Measurements from ENCODE around the gene ITFG2. TPM values are rescaled to one million over a fixed set of nuclear protein-coding genes. Genes with fewer than 3 reads are reported as not detected.
"Not testable (repeated sequence)": the region's sequence is repeated elsewhere in the genome, so short reads cannot be mapped to it uniquely, and the experiment has no call there.

The ITFG2 gene
- total RNA-seq, 4 donors from 2014 or later: 11.9 to 29.0 (median 22.1) TPM

DNA sequence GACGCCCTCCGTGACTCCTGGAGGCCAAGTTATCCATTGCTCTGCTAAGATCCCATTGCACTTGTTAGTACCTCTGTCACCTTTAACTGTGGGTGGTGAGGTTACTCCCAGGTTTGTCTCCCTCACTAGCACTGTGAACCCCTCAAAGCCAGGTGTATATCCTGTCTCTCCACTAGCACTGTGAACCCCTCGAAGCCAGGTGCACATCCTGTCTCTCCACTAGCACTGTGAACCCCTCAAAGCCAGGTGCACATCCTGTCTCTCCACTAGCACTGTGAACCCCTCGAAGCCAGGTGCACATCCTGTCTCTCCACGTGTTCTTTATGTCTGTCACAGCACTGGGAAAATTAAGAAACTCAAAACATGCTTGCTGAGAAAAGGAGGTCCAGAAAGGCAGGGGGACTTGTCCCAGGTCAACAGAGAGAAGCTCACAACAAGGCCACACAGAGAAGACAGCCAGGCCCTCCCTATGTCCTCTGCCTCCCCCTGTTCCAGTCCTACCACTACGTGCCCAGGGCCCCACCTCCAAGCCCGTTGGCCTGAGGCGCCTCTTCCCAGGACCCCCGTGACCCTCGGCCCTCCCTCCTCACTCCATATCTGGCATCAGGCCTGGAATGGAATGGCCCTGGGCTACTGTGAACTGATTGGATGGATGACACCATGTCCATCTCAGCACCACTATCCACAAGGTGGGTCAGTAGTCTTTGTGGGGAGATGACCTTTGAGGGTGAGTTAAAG lies 44.1 kb upstream of the ITFG2 start:
- no peaks in the 10 kb centered on the region for H3K27me3 ChIP-seq
- no peak for ATAC-seq
- no peaks in the 10 kb centered on the region for H3K4me1 ChIP-seq
- H3K27ac ChIP-seq: no peak overlapping the region
- 72 to 76% methylated on average over 3 to 7 of the region's 10 CpGs for WGBS, 2 donors (ENCODE audit: low coverage in 1 of 2)
- peaks cover 0 to 3% of the 10 kb centered on the region in 2 donors for H3K36me3 ChIP-seq
- no peaks in the 10 kb centered on the region for H3K9me3 ChIP-seq
- TF ChIP-seq POLR2AphosphoS5 (IDR thresholded peaks at IDR 0.05): no peak
- H3K4me3 ChIP-seq: no peak overlapping the region

DNA sequence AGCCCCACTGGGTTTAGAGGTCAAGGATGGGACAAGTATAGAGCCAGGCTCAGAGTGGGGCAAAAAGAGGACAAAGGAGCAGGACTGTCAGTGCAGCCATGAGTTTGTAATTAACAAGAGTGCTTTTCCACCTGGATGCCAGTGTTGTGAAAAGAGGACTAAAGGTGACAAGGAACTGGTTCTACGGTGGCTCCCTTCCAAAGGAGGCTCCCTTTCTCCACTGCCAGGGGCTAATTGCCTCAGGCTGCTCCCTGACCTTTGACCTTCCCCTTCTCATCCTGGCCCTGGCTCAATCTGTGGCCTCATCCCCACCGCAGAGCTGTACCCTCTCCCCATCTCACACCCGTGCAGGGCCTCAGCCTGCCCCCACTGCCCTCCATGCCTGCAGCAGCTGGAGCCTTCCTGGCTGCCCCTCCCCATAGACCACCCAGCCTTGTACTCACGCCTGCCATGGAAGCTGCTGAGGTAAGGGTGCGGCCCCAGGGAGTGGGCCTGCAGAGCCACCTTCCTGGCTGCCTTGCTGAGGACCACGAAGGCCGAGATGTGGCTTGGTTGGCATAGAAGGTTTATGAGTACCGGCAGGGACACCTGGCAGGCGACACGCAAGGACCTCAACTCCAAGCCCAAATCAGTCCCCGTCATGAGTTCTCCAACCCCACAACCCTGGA lies 42.5 kb upstream of the ITFG2 start:
- Histone ChIP-seq H3K27me3 (no peaks in the 10 kb centered on the region), H3K4me1 (no peaks in the 10 kb centered on the region), H3K4me3 (no peak overlapping the region), H3K36me3 (peaks cover 0 to 3% of the 10 kb centered on the region in 2 donors), H3K27ac (no peak overlapping the region), H3K9me3 (no peaks in the 10 kb centered on the region)
- 70 to 85% methylated on average over 6 of the region's 11 CpGs for WGBS, 2 donors (ENCODE audit: low coverage in 1 of 2)
- TF ChIP-seq, protein P1, sequence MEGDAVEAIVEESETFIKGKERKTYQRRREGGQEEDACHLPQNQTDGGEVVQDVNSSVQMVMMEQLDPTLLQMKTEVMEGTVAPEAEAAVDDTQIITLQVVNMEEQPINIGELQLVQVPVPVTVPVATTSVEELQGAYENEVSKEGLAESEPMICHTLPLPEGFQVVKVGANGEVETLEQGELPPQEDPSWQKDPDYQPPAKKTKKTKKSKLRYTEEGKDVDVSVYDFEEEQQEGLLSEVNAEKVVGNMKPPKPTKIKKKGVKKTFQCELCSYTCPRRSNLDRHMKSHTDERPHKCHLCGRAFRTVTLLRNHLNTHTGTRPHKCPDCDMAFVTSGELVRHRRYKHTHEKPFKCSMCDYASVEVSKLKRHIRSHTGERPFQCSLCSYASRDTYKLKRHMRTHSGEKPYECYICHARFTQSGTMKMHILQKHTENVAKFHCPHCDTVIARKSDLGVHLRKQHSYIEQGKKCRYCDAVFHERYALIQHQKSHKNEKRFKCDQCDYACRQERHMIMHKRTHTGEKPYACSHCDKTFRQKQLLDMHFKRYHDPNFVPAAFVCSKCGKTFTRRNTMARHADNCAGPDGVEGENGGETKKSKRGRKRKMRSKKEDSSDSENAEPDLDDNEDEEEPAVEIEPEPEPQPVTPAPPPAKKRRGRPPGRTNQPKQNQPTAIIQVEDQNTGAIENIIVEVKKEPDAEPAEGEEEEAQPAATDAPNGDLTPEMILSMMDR (IDR thresholded peaks at IDR 0.05): no peak
- TF ChIP-seq EP300 (IDR thresholded peaks at IDR 0.05): no peak
- TF ChIP-seq POLR2AphosphoS5 (IDR thresholded peaks at IDR 0.05): no peak
- no peak for TF ChIP-seq POLR2A (IDR thresholded peaks at IDR 0.05)
- ATAC-seq: no peak

DNA sequence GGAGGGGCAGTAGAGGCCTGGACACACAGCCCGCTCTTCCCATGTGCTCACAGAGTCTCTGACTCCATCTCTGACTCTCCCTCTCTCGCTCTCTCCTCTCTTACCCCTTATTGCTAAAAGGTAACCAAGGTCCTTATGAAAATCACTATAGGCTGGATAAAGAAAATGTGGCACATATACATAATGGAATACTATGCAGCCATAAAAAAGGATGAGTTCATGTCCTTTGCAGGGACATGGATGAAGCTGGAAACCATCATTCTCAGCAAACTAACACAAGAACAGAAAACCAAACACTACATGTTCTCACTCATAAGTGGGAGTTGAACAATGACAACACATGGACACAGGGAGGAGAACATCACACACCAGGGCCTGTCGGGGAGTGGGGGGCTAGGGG lies 41.9 kb upstream of the ITFG2 start:
- not testable (repeated sequence) for H3K9me3 ChIP-seq, ATAC-seq, H3K36me3 ChIP-seq, H3K27ac ChIP-seq, H3K27me3 ChIP-seq, H3K4me1 ChIP-seq, H3K4me3 ChIP-seq
- 90 to 94% methylated on average over 2 to 3 of the region's 3 CpGs for WGBS, 2 donors (ENCODE audit: low coverage in 1 of 2)

- H3K4me3 ChIP-seq: no peak overlapping the region
- ATAC-seq: no peak
- 43% methylated on average over 2 of the region's 4 CpGs; no CpG with 5 or more reads in 1 of the 2 donors for WGBS, 2 donors (ENCODE audit: low coverage in 1 of 2)
- TF ChIP-seq, protein P1 (IDR thresholded peaks at IDR 0.05): no peak
- TF ChIP-seq POLR2AphosphoS5 (IDR thresholded peaks at IDR 0.05): no peak
- no peak for TF ChIP-seq POLR2A (IDR thresholded peaks at IDR 0.05)
- TF ChIP-seq EP300 (IDR thresholded peaks at IDR 0.05): no peak
- peaks cover 0 to 3% of the 10 kb centered on the region in 2 donors for H3K36me3 ChIP-seq
- H3K27ac ChIP-seq: no peak overlapping the region
- peaks cover 11% of the 10 kb centered on the region for H3K27me3 ChIP-seq
- no peaks in the 10 kb centered on the region for H3K9me3 ChIP-seq
- no peaks in the 10 kb centered on the region for H3K4me1 ChIP-seq
Measured at GRCh38 chr12:2772370-2772769, 40.1 kb upstream of the ITFG2 start.

DNA sequence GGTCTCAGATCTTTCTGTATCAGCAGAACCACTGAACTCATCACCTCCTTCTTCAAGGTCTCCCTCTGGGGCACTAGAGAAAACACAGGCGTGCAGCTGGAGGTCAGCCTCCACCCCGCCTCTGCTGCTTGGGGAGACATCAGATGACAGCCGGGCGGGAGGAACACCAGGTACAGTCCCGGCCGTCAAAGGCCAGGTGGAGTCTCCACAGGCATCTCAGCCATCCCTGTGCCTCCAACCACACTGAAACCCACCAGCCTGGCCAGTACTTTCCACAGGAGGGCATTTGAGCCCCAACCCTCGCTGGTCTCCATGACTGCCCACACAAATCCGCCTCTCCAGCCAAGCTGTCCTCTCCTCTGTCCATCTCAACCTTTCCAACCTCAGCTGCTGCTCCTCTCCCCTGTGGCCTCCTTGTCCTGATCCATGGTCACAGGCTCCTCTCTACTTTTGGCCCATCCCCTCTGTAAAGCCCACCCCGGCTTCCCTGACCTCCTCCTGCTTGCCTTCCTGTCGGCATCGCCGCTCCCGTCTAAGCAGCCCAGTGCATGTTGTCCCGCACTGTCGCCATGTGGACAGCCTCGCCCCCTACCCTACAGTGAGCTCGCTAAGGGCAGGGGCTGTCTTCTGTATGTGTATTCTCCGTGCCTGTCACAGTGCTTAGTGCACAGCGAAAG lies 39.1 kb upstream of the ITFG2 start:
- peaks cover 0 to 3% of the 10 kb centered on the region in 2 donors for H3K36me3 ChIP-seq
- peaks cover 11% of the 10 kb centered on the region for H3K27me3 ChIP-seq
- TF ChIP-seq POLR2A (IDR thresholded peaks at IDR 0.05) (no peak), EP300 (IDR thresholded peaks at IDR 0.05) (no peak), POLR2AphosphoS5 (IDR thresholded peaks at IDR 0.05) (no peak)
- TF ChIP-seq, protein P1 (IDR thresholded peaks at IDR 0.05): no peak
- 75 to 88% methylated on average over 3 to 13 of the region's 19 CpGs for WGBS, 2 donors (ENCODE audit: low coverage in 1 of 2)
- H3K27ac ChIP-seq: no peak overlapping the region
- H3K4me1 ChIP-seq: no peaks in the 10 kb centered on the region
- no peaks in the 10 kb centered on the region for H3K9me3 ChIP-seq
- H3K4me3 ChIP-seq: no peak overlapping the region
- no peak for ATAC-seq
